Muscle of leg (tissue), 11 donors: ENCODE measurements around the gene CDH23. TPM values are rescaled to one million over a fixed set of nuclear protein-coding genes. Genes with fewer than 3 reads are reported as not detected.
A peak's percentile ranks its signal among the peaks of the same experiment; 100 is the strongest.

ENCODE experiments used
- DNase-seq: peaks from one replicate; pipeline ENCODE4 v3.0.0; 2013
- H3K27ac ChIP-seq: one replicate; pipeline ENCODE4 v1.5.1; 2013; ENCODE audit warnings: mild to moderate bottlenecking, low read length, control low read depth
- H3K27me3 ChIP-seq: one replicate; pipeline ENCODE4 v1.6.1; 2013; ENCODE audit warnings: low read length; ENCODE audit not compliant: control insufficient read depth, insufficient read depth
- H3K36me3 ChIP-seq: one replicate; pipeline ENCODE4 v1.6.1; 2013; ENCODE audit warnings: low read length; ENCODE audit not compliant: control insufficient read depth, insufficient read depth
- H3K4me1 ChIP-seq: one replicate; pipeline ENCODE4 v1.6.1; 2013; ENCODE audit warnings: low read length; ENCODE audit not compliant: control insufficient read depth, insufficient read depth
- H3K4me3 ChIP-seq: one replicate; pipeline ENCODE4 v1.5.1; 2013; ENCODE audit warnings: low read length, control low read depth
- H3K9me3 ChIP-seq: replicated peaks from 2 replicates; pipeline ENCODE4 v1.6.1; 2013; ENCODE audit warnings: low read depth, low read length; ENCODE audit not compliant: control insufficient read depth
- WGBS: methylation state at CpG from one replicate; pipeline ENCODE4 v1.1.5; 2013; ENCODE audit warnings: missing lambda C conversion rate; ENCODE audit not compliant: insufficient coverage; 5-methylcytosine and 5-hydroxymethylcytosine counted together
- polyA plus RNA-seq, 8 donors: library from polyadenylated mRNA; unstranded; fragments of 120-200 nt; gene quantifications; one replicate each; pipeline versions ENCODE4 v1.2.1 to v1.2.3, GENCODE V29; 2013; ENCODE audit warnings: inconsistent platforms in 1 of 8, low replicate concordance in 1 of 8; ENCODE audit not compliant: insufficient read length in 8 of 8, insufficient read depth in 1 of 8
- total RNA-seq: library from RNA; stranded (reverse); fragments of 120-200 nt; gene quantifications from one replicate; pipeline ENCODE4 v1.2.4, GENCODE V29; 2013

The CDH23 gene
- total and polyA plus RNA-seq, 9 donors, result 3.4 to 5.7 (median 4.9) TPM

DNA sequence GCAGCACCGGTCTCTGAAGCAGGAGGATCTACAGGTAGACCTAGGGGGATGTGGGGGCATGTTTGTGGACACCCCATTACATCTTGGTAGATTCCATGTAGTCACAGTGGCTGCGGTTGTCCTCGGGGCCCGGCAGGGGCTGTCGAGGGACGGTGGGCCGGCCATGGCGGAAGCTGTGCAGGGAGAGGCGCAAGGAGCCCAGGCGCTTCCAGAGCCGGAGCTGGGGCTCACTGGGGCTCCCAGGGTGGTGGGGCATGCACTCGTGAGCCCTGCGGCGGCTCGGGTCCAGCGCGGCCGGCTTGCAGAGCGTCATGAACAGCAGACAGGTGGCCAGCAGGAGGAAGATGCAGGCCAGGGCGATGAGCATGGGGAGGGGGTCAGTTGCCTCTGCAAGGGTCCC, 319.1 kb downstream of the CDH23 start:
- Histone ChIP-seq H3K36me3 (no peaks in the 10 kb centered on the region), H3K27ac (no peak overlapping the region), H3K9me3 (no peaks in the 10 kb centered on the region), H3K4me3 (no peak overlapping the region), H3K27me3 (no peaks in the 10 kb centered on the region), H3K4me1 (peaks cover 85% of the 10 kb centered on the region)
- WGBS, result 94% methylated on average over 20 of the region's 20 CpGs
- DNase-seq, result no peak

DNA sequence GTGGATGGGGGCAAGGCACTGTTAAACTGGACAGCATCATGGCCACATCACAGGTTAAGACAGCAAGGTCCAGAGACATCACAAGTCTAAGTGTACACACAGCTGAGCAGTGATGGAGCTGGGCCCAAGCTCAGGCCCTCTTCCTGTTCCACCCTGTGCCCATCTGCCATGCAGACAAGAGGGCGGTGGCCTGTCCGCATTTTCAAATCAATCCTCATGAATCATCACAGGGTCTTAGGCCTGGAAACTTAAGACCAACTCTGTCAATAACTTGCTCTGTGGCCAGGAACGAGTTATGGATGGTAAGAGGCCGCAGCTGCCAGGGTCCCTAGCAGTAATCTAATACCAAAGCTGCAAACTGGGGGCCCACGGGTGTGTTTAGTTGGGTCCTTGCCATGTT, 319.7 kb downstream of the CDH23 start:
- DNase-seq, result no peak
- H3K4me3 ChIP-seq, result no peak overlapping the region
- H3K36me3 ChIP-seq, result no peaks in the 10 kb centered on the region
- H3K27me3 ChIP-seq, result no peaks in the 10 kb centered on the region
- peaks cover 85% of the 10 kb centered on the region for H3K4me1 ChIP-seq
- 100% methylated on average over 1 of the region's 5 CpGs for WGBS
- peak overlapping the region; percentile 62 for H3K27ac ChIP-seq
- no peaks in the 10 kb centered on the region for H3K9me3 ChIP-seq

DNA sequence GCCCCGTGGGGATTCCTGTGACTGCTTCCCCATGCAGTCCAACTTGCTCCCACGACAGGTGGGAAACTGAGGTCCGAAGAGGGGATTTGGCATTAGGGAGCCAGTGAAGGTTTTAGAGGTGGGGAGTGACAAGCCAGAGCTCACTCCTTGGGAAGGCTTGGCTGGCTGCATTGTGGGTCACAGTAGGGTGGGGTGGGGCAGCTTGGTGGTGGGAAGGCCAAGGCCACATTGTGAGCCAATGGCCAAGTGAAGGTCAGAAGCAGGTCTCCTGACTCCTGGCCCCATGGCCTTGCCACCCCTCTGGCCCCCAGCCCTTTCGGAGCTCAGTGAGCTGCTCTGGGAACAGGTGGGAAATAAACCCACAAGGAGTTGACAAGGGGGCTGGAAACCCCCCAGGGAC, 320.3 kb downstream of the CDH23 start:
- Histone ChIP-seq H3K4me1 (peaks cover 85% of the 10 kb centered on the region), H3K9me3 (no peaks in the 10 kb centered on the region), H3K27ac (peak overlapping the region; percentile 69), H3K27me3 (no peaks in the 10 kb centered on the region), H3K36me3 (no peaks in the 10 kb centered on the region), H3K4me3 (no peak overlapping the region)
- DNase-seq, result no peak
- 81% methylated on average over 4 of the region's 4 CpGs for WGBS

DNA sequence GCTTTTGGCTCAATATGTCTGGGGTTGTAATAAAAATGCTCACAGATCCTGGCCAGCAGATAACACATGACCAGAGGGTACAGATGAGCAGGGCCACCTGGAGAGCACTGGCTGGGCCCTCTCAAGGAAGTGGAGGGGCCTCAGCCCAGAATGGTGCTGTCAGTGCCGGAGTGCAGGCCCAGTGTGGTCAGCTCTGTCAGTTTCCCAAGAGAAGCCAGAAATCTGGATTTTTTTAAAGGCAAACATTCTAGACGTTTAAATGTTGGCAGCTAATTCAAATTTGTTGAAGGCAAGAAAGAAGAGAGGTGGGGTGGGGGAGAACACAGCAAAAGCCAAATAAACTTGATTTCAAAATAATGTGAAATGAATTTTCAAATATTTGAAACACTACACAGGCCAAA, 320.8 kb downstream of the CDH23 start:
- peaks cover 82% of the 10 kb centered on the region for H3K4me1 ChIP-seq
- no peaks in the 10 kb centered on the region for H3K36me3 ChIP-seq
- H3K4me3 ChIP-seq, result no peak overlapping the region
- DNase-seq, result peak; percentile 73
- H3K9me3 ChIP-seq, result no peaks in the 10 kb centered on the region
- no peaks in the 10 kb centered on the region for H3K27me3 ChIP-seq
- WGBS, result 14% methylated on average over 1 of the region's 2 CpGs
- H3K27ac ChIP-seq, result peak overlapping the region; percentile 69

DNA sequence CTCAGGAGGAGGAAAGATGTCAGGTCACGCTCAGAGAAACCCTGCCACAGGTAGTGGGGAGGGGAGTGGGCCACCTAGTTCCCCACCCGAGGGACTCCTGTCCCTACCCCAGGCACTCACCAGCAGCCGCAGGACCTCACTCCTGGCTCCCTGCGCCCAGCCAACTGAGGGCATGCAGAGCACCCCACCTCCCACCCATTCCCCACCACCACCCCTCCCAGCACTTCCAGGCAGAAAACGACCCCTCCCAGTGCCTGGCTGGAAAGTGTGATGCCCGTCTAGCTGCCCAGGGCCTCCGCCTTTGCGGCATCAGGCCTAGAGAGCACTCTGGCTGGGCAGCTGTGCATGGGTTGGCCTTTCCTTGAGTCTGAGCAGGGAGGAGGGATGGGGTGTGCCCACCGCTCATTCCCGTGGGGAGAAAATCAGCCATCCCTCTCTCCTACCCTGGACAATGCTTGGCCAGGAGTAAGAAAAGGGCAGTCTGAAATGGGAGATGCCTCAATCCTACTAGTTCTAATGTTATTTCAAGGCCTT, 321.5 kb downstream of the CDH23 start:
- peaks cover 75% of the 10 kb centered on the region for H3K4me1 ChIP-seq
- H3K9me3 ChIP-seq, result no peaks in the 10 kb centered on the region
- 84% methylated on average over 2 of the region's 10 CpGs for WGBS
- H3K4me3 ChIP-seq, result no peak overlapping the region
- H3K27me3 ChIP-seq, result no peaks in the 10 kb centered on the region
- DNase-seq, result no peak
- peak overlapping the region; percentile 69 for H3K27ac ChIP-seq
- no peaks in the 10 kb centered on the region for H3K36me3 ChIP-seq

DNA sequence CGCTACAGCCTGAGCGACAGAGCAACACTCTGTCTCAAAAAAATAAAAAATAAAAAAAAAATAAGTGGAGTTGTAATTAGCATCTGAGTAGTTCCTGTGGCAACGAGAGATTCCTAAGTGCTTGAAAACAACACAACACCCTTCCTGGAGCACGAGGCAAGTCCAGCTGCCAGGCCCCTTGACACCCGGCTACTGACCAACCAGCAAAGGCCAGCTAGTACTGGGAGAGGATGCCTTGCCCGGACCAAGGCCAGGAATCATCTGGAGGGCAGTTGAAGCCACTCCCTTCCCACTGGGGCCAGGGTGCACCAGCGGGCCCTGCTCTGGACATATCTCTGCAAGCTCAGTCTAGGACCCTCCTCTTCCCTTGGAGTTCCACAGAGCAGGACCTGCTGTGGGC, 322.3 kb downstream of the CDH23 start:
- H3K4me3 ChIP-seq, result no peak overlapping the region
- WGBS, result 81% methylated on average over 3 of the region's 7 CpGs
- peak; percentile 50 for DNase-seq
- no peaks in the 10 kb centered on the region for H3K27me3 ChIP-seq
- no peaks in the 10 kb centered on the region for H3K9me3 ChIP-seq
- H3K4me1 ChIP-seq, result peaks cover 67% of the 10 kb centered on the region
- H3K27ac ChIP-seq, result no peak overlapping the region
- no peaks in the 10 kb centered on the region for H3K36me3 ChIP-seq

DNA sequence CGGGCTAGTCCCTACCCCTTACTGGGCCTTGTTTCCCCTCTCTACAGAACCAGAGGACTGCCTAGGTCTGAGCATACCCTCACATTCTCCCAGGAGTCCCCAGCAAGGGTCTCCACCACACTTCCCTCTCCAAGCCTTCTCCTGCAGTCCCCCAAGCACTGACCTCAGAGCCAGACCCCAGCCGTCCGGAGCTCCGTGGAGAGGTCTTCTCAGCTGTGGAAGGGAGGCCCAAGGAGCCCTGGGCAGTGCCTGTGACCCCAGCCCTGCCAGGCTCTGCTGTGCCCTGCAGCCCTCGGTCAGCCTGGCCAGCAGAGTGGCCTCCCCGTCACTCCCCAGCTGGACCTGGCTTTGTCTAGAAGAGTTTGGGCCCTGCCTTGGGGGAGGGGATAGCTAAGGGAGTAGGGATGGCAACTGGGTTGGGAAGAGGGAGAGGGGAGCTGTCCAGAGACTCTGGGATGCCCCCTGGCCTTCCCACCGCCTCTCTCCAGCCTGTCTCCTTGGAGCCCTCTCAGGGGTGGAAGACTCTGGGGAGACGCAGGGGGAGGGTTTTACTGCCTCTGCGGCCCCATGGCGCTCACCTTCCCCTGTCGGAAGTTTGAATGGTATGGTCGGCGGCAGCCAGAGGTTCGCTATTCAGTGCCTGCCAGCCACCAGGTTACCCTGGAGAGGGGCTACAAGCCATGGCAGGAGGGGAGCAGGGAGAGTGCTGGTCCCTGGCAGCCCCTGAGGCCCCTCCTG, 322.9 kb downstream of the CDH23 start, which contains the start of gene C10orf105:
Gene C10orf105 (minus strand): TSS at position 315 of the 738 bp plus-strand sequence. CDS start 3,441 bp downstream, outside the sequence.
- no peak within 1 kb of the TSS for H3K27ac ChIP-seq
- no peak within 1 kb of the TSS for H3K4me3 ChIP-seq
- DNase-seq, result no peak
- no peaks in the 10 kb centered on the region for H3K27me3 ChIP-seq
- WGBS, result 65% methylated on average over 10 of the region's 14 CpGs
- no peaks in the 10 kb centered on the region for H3K36me3 ChIP-seq
- H3K9me3 ChIP-seq, result no peaks in the 10 kb centered on the region
- H3K4me1 ChIP-seq, result peaks cover 61% of the 10 kb centered on the region

DNA sequence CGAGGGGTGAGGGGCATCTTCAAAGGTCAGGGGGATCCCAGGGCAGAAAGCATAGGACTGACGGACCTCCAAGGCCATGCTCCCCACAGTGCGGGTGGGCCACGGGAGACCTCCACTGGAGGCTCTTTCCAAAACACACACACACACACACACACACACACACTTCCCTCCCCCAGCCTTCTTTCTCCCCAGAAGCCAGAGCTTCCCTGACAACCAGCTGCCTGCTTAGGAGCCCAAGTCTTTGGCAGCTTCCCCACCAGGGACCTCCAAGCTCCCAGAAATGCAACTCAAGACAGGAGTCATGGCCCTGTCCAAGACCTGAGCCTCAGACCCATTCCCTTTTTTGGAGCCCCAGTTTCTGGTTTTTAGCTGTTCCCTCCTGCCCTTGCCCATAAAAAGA, 323.6 kb downstream of the CDH23 start:
- no peak overlapping the region for H3K4me3 ChIP-seq
- H3K36me3 ChIP-seq, result no peaks in the 10 kb centered on the region
- H3K27me3 ChIP-seq, result no peaks in the 10 kb centered on the region
- WGBS, result 15% methylated on average over 3 of the region's 4 CpGs
- no peak overlapping the region for H3K27ac ChIP-seq
- no peaks in the 10 kb centered on the region for H3K9me3 ChIP-seq
- H3K4me1 ChIP-seq, result peaks cover 58% of the 10 kb centered on the region
- peak; percentile 53 for DNase-seq

DNA sequence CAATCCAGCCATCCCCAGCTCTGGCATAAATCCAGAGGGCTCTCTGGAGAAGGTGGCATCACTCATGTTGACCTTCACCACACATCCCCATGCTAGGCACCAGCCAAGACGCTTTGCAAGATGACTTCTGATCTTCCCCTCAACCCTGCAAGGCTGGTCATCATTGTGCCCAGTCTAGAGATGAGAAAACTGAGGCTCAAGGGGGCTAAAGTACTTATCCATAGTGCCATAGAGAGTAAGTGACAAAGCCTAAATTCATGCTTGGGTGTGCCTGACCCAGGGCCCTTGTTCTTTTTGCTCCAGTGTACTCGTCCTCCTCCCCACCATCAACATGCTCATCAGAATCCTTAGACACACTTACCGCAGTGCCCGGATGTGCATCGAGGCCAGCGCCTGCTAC, 324.6 kb downstream of the CDH23 start:
- H3K27me3 ChIP-seq, result no peaks in the 10 kb centered on the region
- no peak for DNase-seq
- H3K4me3 ChIP-seq, result no peak overlapping the region
- H3K4me1 ChIP-seq, result peaks cover 56% of the 10 kb centered on the region
- no peaks in the 10 kb centered on the region for H3K36me3 ChIP-seq
- H3K27ac ChIP-seq, result no peak overlapping the region
- no peaks in the 10 kb centered on the region for H3K9me3 ChIP-seq
- WGBS, result 95% methylated on average over 5 of the region's 6 CpGs

DNA sequence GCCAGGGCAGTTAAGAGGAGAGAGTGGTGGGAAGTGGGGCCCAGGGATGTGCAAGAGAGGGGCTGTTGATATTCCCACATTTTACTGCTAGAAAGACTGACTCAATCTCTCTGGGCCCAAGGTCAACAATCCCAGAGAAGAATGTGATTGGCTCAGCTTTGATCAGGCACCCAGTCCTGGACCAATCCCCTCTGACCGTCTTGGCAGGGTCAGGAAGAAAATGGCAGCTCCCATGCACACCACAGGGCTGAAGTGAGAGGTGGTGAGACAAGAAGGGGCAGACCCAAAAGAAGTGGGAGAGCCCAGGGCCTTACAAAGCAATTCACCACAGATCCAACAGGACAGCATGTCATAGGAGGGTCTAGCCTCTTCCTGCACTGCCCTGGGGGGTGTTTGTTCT, 326.1 kb downstream of the CDH23 start:
- no peak overlapping the region for H3K4me3 ChIP-seq
- 100% methylated on average over 1 of the region's 1 CpG for WGBS
- DNase-seq, result no peak
- H3K27me3 ChIP-seq, result no peaks in the 10 kb centered on the region
- no peak overlapping the region for H3K27ac ChIP-seq
- peaks cover 56% of the 10 kb centered on the region for H3K4me1 ChIP-seq
- H3K36me3 ChIP-seq, result no peaks in the 10 kb centered on the region
- no peaks in the 10 kb centered on the region for H3K9me3 ChIP-seq
